ENCODE measurements around the gene TLR6.

DNA sequence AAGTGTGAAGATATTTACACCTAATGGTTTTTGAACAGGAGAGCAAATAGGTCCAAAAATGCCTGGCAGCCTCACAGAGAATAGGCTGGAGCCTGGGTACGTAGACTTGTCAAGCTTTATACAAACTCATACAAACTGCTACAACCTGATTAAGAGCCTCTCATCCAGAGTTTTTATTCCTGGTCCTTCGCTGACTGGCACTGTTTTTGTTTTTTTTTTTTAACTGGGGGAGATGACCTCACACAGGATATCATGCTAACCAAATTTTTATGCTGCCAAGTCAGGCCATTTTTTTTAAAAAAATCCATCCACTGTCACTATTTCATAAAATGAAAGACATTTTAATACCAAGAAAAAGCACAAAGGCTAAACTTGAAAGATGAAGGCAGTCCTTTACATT, 12.9 kb upstream of the TLR6 start:
- TF ChIP-seq, protein P1, sequence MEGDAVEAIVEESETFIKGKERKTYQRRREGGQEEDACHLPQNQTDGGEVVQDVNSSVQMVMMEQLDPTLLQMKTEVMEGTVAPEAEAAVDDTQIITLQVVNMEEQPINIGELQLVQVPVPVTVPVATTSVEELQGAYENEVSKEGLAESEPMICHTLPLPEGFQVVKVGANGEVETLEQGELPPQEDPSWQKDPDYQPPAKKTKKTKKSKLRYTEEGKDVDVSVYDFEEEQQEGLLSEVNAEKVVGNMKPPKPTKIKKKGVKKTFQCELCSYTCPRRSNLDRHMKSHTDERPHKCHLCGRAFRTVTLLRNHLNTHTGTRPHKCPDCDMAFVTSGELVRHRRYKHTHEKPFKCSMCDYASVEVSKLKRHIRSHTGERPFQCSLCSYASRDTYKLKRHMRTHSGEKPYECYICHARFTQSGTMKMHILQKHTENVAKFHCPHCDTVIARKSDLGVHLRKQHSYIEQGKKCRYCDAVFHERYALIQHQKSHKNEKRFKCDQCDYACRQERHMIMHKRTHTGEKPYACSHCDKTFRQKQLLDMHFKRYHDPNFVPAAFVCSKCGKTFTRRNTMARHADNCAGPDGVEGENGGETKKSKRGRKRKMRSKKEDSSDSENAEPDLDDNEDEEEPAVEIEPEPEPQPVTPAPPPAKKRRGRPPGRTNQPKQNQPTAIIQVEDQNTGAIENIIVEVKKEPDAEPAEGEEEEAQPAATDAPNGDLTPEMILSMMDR (conservative IDR thresholded peaks at IDR 0.05; ENCODE audit: low read length) = no peak
- no peak for TF ChIP-seq EZH2phosphoT487 (IDR thresholded peaks at IDR 0.05; ENCODE audit: borderline replicate concordance)

Measured in Loucy (cell line).